NCI-H1092 treated with DMSO at 0.1 percent for 48 hours (cell line): ENCODE measurements around the gene GFM2.
"Not testable (repeated sequence)": the region's sequence is repeated elsewhere in the genome, so short reads cannot be mapped to it uniquely, and the experiment has no call there.

Experiments
- DNase-seq: peaks from one replicate; lab custom pipeline; 2025; lab: John Stamatoyannopoulos, UW

GFM2 gene

GRCh38 chr5:74693191-74693590 lies 73.7 kb downstream of the GFM2 start:
- DNase-seq: no peak

- no peak for DNase-seq
Measured at GRCh38 chr5:74686962-74687751, 79.8 kb downstream of the GFM2 start.

- DNase-seq: no peak
Measured at GRCh38 chr5:74685979-74686631, 80.8 kb downstream of the GFM2 start.

- DNase-seq: peak; percentile 35
Measured at GRCh38 chr5:74684900-74685851, 81.7 kb downstream of the GFM2 start, which contains the start of gene HEXB. TSS of gene HEXB (plus strand) at chr5:74685233. CDS start at chr5:74685261, 28 bp downstream.

DNA sequence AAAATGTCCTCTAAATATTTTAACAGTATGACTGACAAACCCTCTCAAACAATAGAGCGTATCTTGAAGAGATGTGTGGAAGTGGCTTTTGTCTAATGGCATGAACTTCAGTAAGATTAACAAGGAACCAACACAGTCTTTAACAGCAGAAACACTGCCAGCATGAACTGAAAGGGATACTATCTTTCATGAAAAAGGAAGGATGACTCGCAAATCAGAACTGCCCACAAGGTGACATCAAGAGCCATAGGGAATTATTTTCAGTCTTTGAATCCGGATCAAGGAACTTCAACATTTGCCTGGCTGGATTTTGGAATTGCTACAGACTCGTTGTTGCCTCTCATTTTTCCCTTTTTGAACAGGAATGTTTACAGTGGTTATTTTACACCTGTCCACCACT lies 87.0 kb downstream of the GFM2 start:
- no peak for DNase-seq

- DNase-seq: not testable (repeated sequence)
Measured at GRCh38 chr5:74679300-74679699, 87.6 kb downstream of the GFM2 start.

DNA sequence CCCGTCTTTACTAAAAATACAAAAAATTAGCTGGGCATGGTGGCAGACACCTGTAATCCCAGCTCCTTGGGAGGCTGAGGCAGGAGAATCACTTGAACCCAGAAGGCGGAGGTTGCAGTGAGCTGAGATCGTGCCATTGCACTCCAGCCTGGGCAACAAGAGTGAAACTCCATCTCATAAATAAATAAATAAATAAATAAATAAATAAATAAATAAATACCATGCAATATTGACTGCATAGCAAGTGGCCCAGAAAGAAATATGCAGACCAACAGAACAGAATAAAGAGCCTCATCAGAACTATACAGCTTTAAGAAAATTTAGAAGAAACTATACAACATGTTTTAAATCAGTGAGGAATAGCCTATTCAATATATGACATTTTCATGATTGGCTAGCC lies 88.8 kb downstream of the GFM2 start:
- DNase-seq: not testable (repeated sequence)

DNA sequence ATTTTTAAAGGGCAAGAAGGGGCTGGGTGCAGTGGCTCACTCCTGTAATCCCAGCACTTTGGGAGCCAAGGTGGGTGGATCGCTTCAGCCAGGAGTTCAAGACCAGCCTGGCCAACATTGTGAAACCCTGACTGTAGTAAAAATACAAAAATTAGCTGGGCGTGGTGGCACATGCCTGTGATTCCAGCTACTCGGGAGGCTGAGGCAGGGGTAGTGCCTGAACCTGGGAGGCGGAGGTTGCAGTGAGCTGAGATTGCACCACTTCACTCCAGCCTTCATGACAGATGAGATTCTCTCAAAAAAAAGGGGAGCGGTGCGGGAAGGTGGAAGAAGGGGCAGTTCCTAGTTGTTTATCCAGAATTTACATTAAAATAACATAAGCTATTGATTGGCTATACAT lies 90.5 kb downstream of the GFM2 start:
- not testable (repeated sequence) for DNase-seq

- DNase-seq: peak; percentile 6
Measured at GRCh38 chr5:74673011-74673790, 93.7 kb downstream of the GFM2 start.

GRCh38 chr5:74672215-74672877 lies 94.6 kb downstream of the GFM2 start:
- no peak for DNase-seq
